H9 (cell line): ENCODE results near the gene HORMAD2. TPM values are rescaled to one million over a fixed set of nuclear protein-coding genes. Genes with fewer than 3 reads are reported as not detected.

ENCODE experiments used
- DNase-seq: peaks from one replicate; pipeline ENCODE4 v3.0.0-alpha.2; 2017
- H2AFZ ChIP-seq: one replicate; pipeline ENCODE4 v1.6.1; 2013; ENCODE audit warnings: mild to moderate bottlenecking, low read length, control low read depth, moderate library complexity
- H2AK5ac ChIP-seq: 2 replicates; pipeline ENCODE4 v1.6.1; 2013; ENCODE audit warnings: low read length, control low read depth, mixed read lengths; ENCODE audit not compliant: insufficient read length
- H2BK120ac ChIP-seq: one replicate; pipeline ENCODE4 v1.6.1; 2013; ENCODE audit warnings: low read depth, mild to moderate bottlenecking, low read length, control low read depth, inconsistent platforms; ENCODE audit not compliant: poor library complexity, severe bottlenecking
- H2BK12ac ChIP-seq: 2 replicates; pipeline ENCODE4 v1.6.1; 2013; ENCODE audit warnings: low read length, control low read depth, mixed read lengths, low read depth; ENCODE audit not compliant: insufficient read length
- H2BK15ac ChIP-seq: 2 replicates; pipeline ENCODE4 v1.6.1; 2013; ENCODE audit warnings: low read depth, low read length, control low read depth
- H2BK20ac ChIP-seq: one replicate; pipeline ENCODE4 v1.6.1; 2013; ENCODE audit warnings: low read depth, mild to moderate bottlenecking, low read length, control low read depth, inconsistent platforms; ENCODE audit not compliant: poor library complexity, severe bottlenecking
- H2BK5ac ChIP-seq: 2 replicates; pipeline ENCODE4 v1.6.1; 2013; ENCODE audit warnings: low read length, control low read depth, mixed read lengths; ENCODE audit not compliant: insufficient read length
- H3K14ac ChIP-seq: 2 replicates; pipeline ENCODE4 v1.6.1; 2013; ENCODE audit warnings: low read length, control low read depth; ENCODE audit not compliant: insufficient read depth
- H3K18ac ChIP-seq: 2 replicates; pipeline ENCODE4 v1.6.1; 2013; ENCODE audit warnings: low read depth, mild to moderate bottlenecking, mixed read lengths, low read length, control low read depth; ENCODE audit not compliant: insufficient read length
- H3K23ac ChIP-seq: 2 replicates; pipeline ENCODE4 v1.6.1; 2013; ENCODE audit warnings: low read length, control low read depth, mixed read lengths, low read depth; ENCODE audit not compliant: insufficient read length
- H3K23me2 ChIP-seq: 2 replicates; pipeline ENCODE4 v1.6.1; 2013; ENCODE audit warnings: low read depth, mild to moderate bottlenecking, mixed read lengths, low read length, control low read depth; ENCODE audit not compliant: insufficient read length, poor library complexity, severe bottlenecking
- H3K27ac ChIP-seq: 2 replicates; pipeline ENCODE4 v1.5.1; 2013; ENCODE audit warnings: low read length, control low read depth, mixed read lengths, low read depth; ENCODE audit not compliant: insufficient read length
- H3K27me3 ChIP-seq: 2 replicates; pipeline ENCODE4 v1.6.1; 2013; ENCODE audit warnings: low read length, control low read depth, inconsistent platforms; ENCODE audit not compliant: insufficient read depth
- H3K4ac ChIP-seq: 2 replicates; pipeline ENCODE4 v1.6.1; 2013; ENCODE audit warnings: low read depth, mild to moderate bottlenecking, control low read depth, inconsistent platforms, low read length, moderate library complexity
- H3K4me1 ChIP-seq: 2 replicates; pipeline ENCODE4 v1.6.1; 2013; ENCODE audit warnings: low read length, control low read depth, inconsistent platforms; ENCODE audit not compliant: insufficient read depth
- H3K4me2 ChIP-seq: 2 replicates; pipeline ENCODE4 v1.6.1; 2013; ENCODE audit warnings: low read length, control low read depth, mixed read lengths; ENCODE audit not compliant: insufficient read length, insufficient read depth
- H3K56ac ChIP-seq: 2 replicates; pipeline ENCODE4 v1.6.1; 2013; ENCODE audit warnings: low read depth, mild to moderate bottlenecking, mixed read lengths, low read length, control low read depth; ENCODE audit not compliant: insufficient read length
- H3K79me1 ChIP-seq: 2 replicates; pipeline ENCODE4 v1.6.1; 2013; ENCODE audit warnings: low read depth, mild to moderate bottlenecking, moderate library complexity, low read length, control low read depth, inconsistent platforms; ENCODE audit not compliant: insufficient read depth, poor library complexity, severe bottlenecking
- H3K79me2 ChIP-seq: 2 replicates; pipeline ENCODE4 v1.6.1; 2013; ENCODE audit warnings: low read length, control low read depth, inconsistent platforms; ENCODE audit not compliant: insufficient read depth
- H3K9ac ChIP-seq: 2 replicates; pipeline ENCODE4 v1.6.1; 2013; ENCODE audit warnings: low read length, control low read depth, mixed read lengths; ENCODE audit not compliant: insufficient read length; ENCODE audit errors: extremely low read depth
- H3K9me3 ChIP-seq: one replicate; pipeline ENCODE4 v1.6.1; 2013; ENCODE audit warnings: low read depth, low read length, inconsistent platforms; ENCODE audit not compliant: control insufficient read depth
- H3T11ph ChIP-seq: one replicate; pipeline ENCODE4 v1.6.1; 2013; ENCODE audit warnings: mild to moderate bottlenecking, low read length, control low read depth, inconsistent platforms
- H4K20me1 ChIP-seq: one replicate; pipeline ENCODE4 v1.6.1; 2013; ENCODE audit not compliant: control insufficient read depth, insufficient read length, insufficient read depth
- H4K5ac ChIP-seq: 2 replicates; pipeline ENCODE4 v1.6.1; 2013; ENCODE audit warnings: low read depth, mild to moderate bottlenecking, mixed read lengths, low read length, control low read depth; ENCODE audit not compliant: insufficient read length
- H4K8ac ChIP-seq: replicated peaks from 2 replicates; pipeline ENCODE4 v1.6.1; 2013; ENCODE audit warnings: low read length, control low read depth, mixed read lengths, low read depth; ENCODE audit not compliant: insufficient read length
- H4K91ac ChIP-seq: 2 replicates; pipeline ENCODE4 v1.6.1; 2013; ENCODE audit warnings: low read depth, mild to moderate bottlenecking, moderate library complexity, mixed read lengths, low read length, control low read depth; ENCODE audit not compliant: insufficient read length
- H3K27ac Mint-ChIP-seq, 3 experiments: 2 replicates in 2 of 3; 3 replicates in 1 of 3; pipeline ENCODE4 v1.8.0; 2020 to 2021; ENCODE audit warnings: mixed read lengths in 3 of 3, mild to moderate bottlenecking in 1 of 3, moderate library complexity in 1 of 3
- H3K27me3 Mint-ChIP-seq: 2 replicates; pipeline ENCODE4 v1.8.0; 2021; ENCODE audit warnings: low read depth, mild to moderate bottlenecking, moderate library complexity, mixed read lengths
- H3K36me3 Mint-ChIP-seq, 3 experiments: 2 replicates in 2 of 3; 3 replicates in 1 of 3; pipeline ENCODE4 v1.8.0; 2020 to 2021; ENCODE audit warnings: low read depth in 3 of 3, mixed read lengths in 3 of 3; ENCODE audit not compliant: insufficient read depth in 1 of 3
- H3K4me1 Mint-ChIP-seq, 2 experiments: 2 replicates each; pipeline ENCODE4 v1.8.0; 2020; ENCODE audit warnings: mixed read lengths in 2 of 2
- H3K4me3 Mint-ChIP-seq, 2 experiments: 2 replicates in 1 of 2; 3 replicates in 1 of 2; pipeline ENCODE4 v1.8.0; 2020 to 2021; ENCODE audit warnings: mild to moderate bottlenecking in 2 of 2, mixed read lengths in 2 of 2, moderate library complexity in 1 of 2
- H3K9me3 Mint-ChIP-seq, 2 experiments: 2 replicates in 1 of 2; 3 replicates in 1 of 2; pipeline ENCODE4 v1.8.0; 2020; ENCODE audit warnings: mild to moderate bottlenecking in 2 of 2, mixed read lengths in 2 of 2, moderate library complexity in 1 of 2
- CTCF ChIP-seq: fragments of 200-600 bp; sonication (generic); conservative IDR thresholded peaks from 3 replicates; pipeline ENCODE4 v1.8.0; 2021; ENCODE audit warnings: antibody characterized with exemption, mild to moderate bottlenecking
- WGBS: extraction: QIAGEN DNeasy Blood & Tissue Kit; methylation state at CpG from one replicate; pipeline ENCODE4 v1.1.7; 2013; ENCODE audit warnings: missing lambda C conversion rate, low lambda C conversion rate, mixed read lengths; ENCODE audit not compliant: insufficient read length; ENCODE audit errors: extremely low coverage; 5-methylcytosine and 5-hydroxymethylcytosine counted together
- total RNA-seq: library from RNA; stranded (reverse); gene quantifications from 2 replicates; pipeline ENCODE4 v1.2.1, GENCODE V29; 2021

The HORMAD2 gene
- total RNA-seq, 1 experiment from 2014 or later = not detected

DNA sequence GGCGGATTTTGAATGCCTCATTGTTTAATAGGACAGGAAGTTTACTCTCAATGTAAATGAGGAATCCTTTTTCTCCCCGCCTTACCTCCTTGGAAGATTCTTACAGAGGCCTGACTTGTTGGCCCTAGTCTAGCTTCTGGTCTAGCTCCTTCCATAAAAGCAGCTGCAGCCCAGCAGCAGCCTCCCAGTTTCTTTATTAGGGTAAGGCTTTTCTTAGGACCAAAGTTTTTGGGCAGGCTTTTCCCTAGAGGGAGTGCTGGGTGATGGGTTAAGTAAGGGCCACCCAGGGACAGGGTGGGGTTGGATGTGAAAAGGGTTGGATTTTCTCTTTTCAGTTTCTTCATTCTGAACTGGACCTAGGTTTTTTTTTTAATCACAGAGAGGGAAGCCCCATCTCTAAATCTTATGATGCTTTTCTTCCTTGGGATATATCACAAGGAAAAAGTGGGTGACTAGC lies 116.6 kb downstream of the HORMAD2 start:
- Histone ChIP-seq H4K8ac (no peak overlapping the region), H2BK5ac (no peak overlapping the region), H2BK120ac (peak overlapping the region; percentile 74), H2BK20ac (no peak overlapping the region), H3K4me1 (peaks cover 2% of the 10 kb centered on the region), H2AK5ac (no peak overlapping the region), H3T11ph (no peak overlapping the region), H3K18ac (peak overlapping the region; percentile 71), H2BK15ac (no peak overlapping the region), H3K56ac (no peak overlapping the region), H3K79me2 (no peaks in the 10 kb centered on the region), H3K23me2 (peaks cover 3% of the 10 kb centered on the region), H3K4me2 (peak overlapping the region; percentile 20), H3K23ac (no peak overlapping the region), H4K5ac (peak overlapping the region; percentile 15), H3K9ac (peak overlapping the region; percentile 9), H3K79me1 (no peaks in the 10 kb centered on the region), H3K14ac (peak overlapping the region; percentile 38; the same call in 1 of the 2 replicates), H3K4ac (no peak overlapping the region), H3K27ac (peak overlapping the region; percentile 88), H4K91ac (no peak overlapping the region), H2AFZ (no peak overlapping the region), H2BK12ac (peak overlapping the region; percentile 53), H3K9me3 (no peaks in the 10 kb centered on the region), H4K20me1 (no peaks in the 10 kb centered on the region), H3K27me3 (no peaks in the 10 kb centered on the region)
- Mint-ChIP-seq H3K27ac (peak overlapping the region; percentile 85 to 96 (median 93); a peak in 5 of 7 replicates), H3K4me3 (peak overlapping the region in 1 of 2 experiments; percentile 30; a peak in 2 of 5 replicates), H3K27me3 (no peaks in the 10 kb centered on the region), H3K36me3 (no peaks in the 10 kb centered on the region), H3K4me1 (peaks cover 27 to 31% of the 10 kb centered on the region in 2 experiments), H3K9me3 (no peaks in the 10 kb centered on the region)
- no peak for DNase-seq
- no CpG with 5 or more reads among the region's 2 CpGs for WGBS
- no peak for TF ChIP-seq CTCF
